Spleen (tissue), 7 donors: ENCODE results near the gene C10orf53.

ENCODE experiments used
- POLR2A ChIP-seq, 3 donors: fragments of 450-650 bp; IDR thresholded peaks; one replicate each; pipeline ENCODE4 v1.5.1; 2017; ENCODE audit warnings: antibody characterized with exemption in 3 of 3, mild to moderate bottlenecking in 1 of 3
- POLR2AphosphoS5 ChIP-seq, 3 donors: sonication (generic); formaldehyde crosslinking; IDR thresholded peaks; one replicate each; pipeline ENCODE4 v1.5.1; 2017; ENCODE audit warnings: antibody characterized with exemption in 3 of 3
- TF ChIP-seq, protein P1 (sequence below), 11 experiments: fragments of 200-600 bp in 7 of 11; fragments of 450-650 bp in 4 of 11; sonication (generic) in 4 of 11; IDR thresholded peaks in 8 of 11; conservative IDR thresholded peaks in 3 of 11; 1 replicate in 7 of 11; 2 replicates in 4 of 11; pipeline versions ENCODE4 v1.4.0 to v1.8.0; 2016 to 2021; ENCODE audit warnings: antibody characterized with exemption in 11 of 11, inconsistent platforms in 4 of 11, mild to moderate bottlenecking in 1 of 11
- donor health status: DM: no; HTN: no; CAD: no; lungs with moderate emphysema.
- donor health status: DM: no; HTN: no; CAD: no.
- donor health status: DM: no; HTN: no; CAD: no.

DNA sequence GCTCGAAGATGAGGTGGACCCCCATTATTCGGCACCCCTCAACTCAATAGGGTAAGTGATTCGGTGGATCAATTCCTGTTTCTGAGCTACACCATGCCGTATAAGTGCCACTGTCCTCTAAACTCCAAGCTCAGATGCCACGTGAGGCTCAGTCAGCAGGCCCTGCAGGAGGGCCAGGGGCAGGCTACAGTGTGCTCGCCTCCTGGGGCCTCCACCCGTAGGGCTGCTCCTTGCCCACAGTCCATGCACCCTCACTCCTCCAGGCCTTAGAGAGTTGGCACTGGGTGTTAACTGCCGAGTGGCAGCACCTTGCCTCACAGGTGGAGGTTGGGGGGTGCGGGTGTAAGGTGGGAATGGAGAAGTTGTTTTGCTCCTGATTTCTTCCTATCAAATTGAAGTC, 12.1 kb downstream of the C10orf53 start:
- TF ChIP-seq, protein P1, sequence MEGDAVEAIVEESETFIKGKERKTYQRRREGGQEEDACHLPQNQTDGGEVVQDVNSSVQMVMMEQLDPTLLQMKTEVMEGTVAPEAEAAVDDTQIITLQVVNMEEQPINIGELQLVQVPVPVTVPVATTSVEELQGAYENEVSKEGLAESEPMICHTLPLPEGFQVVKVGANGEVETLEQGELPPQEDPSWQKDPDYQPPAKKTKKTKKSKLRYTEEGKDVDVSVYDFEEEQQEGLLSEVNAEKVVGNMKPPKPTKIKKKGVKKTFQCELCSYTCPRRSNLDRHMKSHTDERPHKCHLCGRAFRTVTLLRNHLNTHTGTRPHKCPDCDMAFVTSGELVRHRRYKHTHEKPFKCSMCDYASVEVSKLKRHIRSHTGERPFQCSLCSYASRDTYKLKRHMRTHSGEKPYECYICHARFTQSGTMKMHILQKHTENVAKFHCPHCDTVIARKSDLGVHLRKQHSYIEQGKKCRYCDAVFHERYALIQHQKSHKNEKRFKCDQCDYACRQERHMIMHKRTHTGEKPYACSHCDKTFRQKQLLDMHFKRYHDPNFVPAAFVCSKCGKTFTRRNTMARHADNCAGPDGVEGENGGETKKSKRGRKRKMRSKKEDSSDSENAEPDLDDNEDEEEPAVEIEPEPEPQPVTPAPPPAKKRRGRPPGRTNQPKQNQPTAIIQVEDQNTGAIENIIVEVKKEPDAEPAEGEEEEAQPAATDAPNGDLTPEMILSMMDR (IDR thresholded peaks at IDR 0.05 in 8 of 11, conservative IDR thresholded peaks at IDR 0.05 in 3 of 11) = no peak
- no peak for TF ChIP-seq POLR2A (IDR thresholded peaks at IDR 0.05)
- TF ChIP-seq POLR2AphosphoS5 (IDR thresholded peaks at IDR 0.05) = no peak
